Kidney tubule cell (primary cell): ENCODE measurements around the gene CCDC57.

Source experiments
- DNase-seq: peaks from one replicate; pipeline ENCODE4 v3.0.0-alpha.2; 2018; ENCODE audit warnings: low spot score

The CCDC57 gene

DNA sequence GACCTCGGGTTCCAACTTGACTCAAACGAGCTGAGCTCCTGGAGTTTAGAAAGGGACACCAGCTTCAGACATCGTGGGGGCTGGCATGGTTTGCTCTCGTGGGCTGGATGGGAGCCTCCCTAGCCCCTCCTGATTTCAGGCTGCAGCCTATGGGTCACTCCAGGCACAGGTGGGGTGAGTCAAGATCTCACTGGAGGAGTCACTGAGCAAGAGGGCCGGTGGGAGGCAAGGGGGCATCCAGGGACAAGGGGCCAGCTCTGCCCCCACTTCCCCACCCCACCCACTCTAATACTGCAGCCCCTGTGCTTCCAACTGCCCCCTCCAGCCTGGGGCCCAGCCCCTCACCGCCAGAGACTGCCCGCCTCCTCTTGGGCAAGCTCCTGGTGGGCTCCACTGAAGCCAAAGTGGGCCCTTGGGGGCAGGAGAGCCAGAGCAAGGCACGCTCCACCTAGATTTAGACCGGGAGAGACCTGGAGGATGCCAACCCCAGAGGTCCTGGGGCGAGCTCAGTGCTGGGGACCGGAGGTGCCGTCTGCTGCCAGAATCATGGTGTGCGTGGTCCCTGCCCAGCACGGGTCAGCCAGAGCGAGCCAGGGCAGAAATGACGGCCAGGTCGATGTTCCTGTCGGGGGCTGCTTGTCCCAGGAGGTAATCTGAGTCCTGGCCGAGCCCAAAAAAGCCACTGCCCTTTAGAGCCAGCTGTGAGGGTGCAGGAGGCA is 22.6 kb upstream of the CCDC57 start:
- DNase-seq, result no peak

DNA sequence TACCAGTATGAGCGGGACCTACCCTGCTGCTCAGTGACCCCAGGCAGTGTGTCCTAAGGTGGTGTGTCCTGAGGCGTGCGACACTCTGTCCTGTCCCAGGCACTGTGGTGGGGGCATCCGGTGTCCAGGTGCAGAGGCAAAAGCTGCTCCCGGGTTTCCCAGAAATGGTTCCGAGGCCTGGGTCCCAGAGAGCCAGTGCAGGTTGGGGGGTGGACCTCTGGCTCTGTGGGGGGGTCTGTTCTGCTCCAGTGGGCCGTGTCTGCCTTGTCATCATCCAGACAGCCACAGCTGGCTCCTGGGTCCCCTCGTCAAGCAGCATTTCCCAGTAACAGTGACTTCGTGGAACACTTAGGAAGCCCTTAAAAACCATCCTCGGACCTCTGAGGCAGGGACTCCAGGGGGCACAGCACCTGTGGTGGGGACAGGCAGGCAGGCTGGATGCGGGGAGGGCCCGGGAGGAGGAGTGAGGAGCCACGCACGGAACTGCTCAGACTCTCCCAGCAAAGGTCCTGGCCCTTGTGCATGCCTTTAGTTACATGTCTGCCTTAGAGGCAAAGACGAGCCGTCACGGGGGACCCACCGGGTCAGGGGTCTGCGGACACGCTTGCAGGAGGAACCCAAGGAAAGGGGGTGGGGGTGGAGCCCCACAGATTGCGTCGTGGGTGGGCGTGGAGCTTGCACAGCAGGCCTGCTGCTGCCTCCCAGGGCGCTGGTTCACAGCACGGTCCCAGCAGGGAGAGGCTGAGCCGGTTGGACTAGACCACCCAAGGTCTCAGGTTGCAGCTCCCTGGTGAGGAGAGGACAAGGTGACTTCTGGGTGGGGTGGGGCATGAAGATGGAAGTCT is 21.8 kb upstream of the CCDC57 start:
- peak; percentile 78 for DNase-seq

DNA sequence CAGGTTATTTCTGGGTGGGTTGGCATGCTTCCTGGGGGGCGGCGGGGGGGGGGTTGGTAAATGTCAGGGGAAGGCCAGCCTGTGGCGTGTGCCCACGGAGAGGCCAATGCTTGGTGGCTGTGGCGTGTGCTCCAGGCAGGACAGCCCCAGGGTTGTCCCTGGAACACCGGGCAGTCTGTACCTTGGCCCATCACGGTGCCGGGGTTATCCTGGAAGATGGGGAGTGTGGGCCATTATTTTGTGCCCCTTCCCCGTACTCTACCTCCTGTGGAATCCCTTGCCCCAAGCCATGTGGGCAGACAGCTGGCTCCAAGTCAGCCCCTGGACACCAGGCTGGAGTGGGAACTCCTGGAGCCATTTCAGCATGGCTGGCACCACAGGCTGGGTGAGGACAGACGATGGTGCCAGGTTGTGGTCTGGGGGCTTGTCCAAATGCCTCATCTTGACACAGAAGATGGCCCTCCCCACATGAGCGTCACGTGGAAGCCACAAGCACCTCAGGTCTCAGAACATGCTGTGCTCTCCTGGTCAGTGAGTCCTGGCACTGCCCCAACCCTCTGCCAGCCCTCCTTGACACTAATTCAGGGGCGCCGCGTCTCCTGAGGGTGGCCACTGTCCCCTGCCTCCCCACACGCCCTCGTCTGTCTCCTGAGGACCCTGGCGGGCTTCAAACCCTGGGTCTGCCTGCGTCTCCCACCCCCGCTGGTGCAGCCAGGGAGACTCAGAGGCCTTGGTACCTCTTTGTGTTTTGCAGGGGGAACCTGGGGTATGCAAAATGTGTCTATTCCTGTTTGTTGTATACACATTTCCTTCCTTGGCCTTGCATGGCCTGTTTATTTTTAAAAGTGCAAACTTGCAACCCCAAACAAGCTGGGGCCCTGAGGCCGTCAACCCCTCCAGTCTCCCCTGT is 20.5 kb upstream of the CCDC57 start:
- DNase-seq, result no peak

DNA sequence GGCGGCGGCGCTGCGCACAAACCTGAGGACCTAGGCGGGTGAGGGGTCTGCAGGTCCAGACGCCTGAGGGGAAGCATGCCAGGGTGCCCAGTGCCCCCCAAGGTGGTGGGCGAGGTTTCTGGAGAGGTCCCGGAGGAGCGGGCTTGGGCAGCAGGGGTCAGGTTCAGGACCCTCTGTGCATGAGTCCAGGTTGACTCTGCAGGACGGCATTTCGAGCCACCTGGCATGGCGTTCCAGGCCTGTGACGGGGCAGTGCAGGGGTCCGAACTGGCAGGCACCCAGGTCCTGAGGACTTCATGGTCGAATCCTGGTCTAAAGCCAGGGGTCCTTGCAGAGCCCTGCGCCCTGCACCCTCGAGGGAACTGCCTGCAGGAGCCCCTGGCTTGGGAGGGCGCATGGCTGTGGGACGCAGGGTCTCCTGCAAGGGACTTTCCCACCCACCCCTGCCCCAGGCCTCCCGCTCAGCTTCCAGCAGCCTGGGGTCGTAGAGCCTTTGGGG is 19.7 kb upstream of the CCDC57 start:
- no peak for DNase-seq

- DNase-seq, result peak; percentile 86
These were observed 19.1 kb upstream of the CCDC57 start for GRCh38 chr17:82231562-82232321.

DNA sequence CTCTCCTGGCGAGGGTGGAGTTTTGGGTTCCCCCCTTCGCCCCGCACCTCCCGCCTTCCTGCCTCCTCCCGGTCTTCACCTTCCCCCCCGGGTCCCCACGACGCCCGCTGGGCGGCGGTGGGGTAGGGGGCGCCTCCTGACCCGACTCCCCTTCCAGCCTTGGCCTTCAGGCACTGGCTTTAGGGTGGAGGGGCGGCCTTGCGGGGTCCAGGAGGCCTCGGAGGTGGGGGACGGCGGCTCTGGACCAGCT is 18.6 kb upstream of the CCDC57 start:
- DNase-seq, result no peak

- peak; percentile 85 for DNase-seq
These were observed 18.1 kb upstream of the CCDC57 start for GRCh38 chr17:82230609-82231311.

DNA sequence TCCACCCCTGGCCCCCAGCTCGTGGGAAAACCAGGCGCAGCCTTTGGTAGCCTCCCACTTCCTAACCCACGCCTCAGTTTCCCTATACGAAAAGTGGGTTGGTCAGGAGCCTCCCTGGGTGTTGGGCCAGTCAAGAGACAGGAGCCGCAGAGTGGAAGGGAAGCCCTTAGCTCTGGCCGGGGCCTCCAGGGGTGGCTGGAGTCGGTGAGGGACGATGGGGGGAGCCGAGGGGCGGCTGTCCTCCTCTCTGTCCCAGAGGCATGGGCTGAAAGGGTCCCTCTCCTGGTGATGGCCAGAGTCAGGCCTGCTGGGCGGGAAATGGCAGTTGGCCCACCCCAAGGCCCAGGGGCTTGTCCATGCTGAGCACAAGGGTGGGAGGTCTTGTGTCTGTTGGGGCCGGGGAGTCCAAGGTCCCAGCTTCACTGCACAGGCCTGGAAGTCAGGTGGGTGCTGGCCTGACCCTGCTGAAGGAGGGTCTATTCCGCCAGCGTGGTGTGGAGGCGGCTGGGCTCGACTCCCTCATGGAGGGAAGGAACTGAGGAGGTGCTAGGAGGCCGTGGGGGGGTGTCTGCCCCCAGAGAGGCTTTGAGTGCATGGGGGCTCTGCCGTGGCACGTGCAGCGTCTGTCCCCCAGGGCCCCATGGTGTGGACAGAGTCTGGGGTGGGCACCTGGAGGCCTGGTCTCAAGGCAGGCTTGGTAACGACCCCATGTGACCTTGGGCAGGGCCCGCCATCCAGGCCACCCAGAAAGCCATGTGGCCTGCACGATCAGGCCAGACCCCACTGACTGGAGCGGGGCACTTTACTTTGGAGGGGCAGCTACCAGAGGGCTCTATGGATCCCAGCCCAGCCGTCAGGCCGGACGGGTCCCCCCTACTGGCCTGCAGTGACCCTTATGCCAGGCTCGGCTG is 17.3 kb upstream of the CCDC57 start:
- DNase-seq, result no peak

DNA sequence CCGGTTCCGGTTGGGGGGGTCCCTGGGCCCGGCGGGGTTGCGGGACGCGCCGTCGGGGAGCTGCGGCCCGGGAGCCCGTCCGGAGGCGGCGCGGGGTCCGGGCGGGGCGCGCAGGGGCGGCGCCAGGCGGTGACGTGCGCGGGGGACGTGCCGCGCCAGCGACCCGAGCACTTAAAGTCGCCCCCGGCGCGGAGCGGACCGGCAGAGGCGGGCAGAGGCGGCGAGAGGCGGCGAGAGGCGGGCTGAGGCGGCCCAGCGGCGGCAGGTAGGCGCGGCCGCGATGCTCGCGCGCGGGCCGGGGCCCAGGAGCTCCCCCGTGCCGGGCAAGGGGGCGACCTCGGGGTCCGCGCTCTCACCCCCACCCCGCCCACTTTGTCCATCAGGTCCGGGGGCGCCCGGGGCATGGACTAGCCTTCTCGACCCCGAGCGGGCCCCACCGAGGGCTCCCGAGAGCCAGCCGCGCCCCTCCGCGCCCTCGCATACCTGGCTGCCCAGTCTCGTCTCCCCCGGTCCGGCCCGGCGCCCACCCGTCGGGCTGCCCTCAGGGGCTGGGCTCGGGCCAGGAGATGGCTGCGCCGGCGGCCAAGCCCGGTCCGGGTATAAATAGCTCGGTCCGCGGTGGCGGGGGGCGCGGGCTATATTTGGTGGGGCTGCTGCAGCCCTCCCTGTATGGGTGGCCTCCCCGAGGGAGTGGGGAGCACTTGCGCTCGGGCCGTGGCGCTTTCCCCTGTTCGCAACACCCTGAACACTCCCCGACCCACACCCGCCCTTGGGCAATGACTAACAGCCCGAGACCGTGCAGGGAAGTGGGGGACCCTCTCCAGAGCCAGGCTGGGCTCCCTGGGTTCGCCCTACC is 16.4 kb upstream of the CCDC57 start, which contains the start of gene SLC16A3:
TSS of gene SLC16A3 (plus strand) at position 201 of the 856 bp plus-strand sequence. CDS start 6,967 bp downstream, outside the sequence.
- DNase-seq, result peak; percentile 82

DNA sequence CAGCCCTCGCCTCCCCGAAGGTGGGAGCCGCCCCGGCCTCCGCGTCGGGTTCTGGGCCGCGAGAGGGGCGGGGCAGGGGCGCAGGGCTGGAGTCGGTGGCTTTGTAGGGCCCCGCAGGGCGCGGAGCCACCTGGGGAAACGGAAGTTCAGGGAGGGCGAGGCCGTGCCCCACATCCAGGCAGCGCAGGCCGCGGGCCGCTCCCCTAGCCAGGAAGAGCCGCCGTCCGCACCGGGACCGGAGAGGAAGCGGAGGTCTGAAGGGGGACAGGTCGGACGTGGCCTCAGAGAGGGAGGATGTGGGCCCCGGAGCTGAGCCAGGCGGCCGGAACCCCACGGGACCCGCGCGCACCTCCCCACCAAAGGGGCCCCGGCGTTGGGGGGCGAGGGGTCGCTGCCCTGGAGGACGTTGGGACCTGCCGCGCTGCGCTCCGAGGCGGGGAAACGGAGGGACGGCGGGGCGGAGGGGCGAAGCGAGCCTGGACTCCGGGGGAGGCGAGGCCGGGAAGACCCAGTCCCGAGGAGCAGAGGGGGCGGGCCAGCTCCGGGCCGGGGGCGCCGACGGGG is 15.7 kb upstream of the CCDC57 start:
- DNase-seq, result no peak

DNA sequence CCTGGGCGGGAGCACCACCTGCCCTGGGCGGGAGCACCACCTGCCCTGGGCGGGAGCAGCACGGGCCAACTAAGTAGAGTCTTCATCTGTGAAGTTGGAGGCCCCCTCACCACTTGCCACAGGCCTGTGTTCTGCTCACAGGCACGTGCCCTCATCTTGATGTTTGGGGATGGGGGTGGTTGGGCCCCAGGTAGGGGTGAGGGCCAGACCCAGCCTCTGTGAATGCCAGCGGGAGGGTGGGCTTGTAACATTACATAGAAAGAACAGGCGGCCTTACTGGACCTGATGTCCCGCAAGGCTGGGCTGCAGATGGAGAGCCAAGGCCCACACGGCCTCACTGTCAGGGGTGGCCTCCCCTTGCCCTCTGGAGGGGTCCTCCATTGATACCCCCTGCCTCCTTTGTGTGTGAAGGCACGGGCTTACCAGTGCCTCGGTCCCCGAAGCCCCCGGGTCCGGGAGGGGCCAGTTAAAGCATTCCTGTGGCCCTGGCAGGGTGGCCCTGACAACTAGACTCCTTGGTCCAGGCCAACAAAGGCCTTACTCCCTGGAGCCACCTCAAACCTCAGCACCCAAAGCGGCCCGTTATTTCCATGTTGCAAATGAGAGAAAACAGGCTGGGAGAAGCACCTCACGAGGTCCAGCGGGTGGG is 15.1 kb upstream of the CCDC57 start:
- DNase-seq, result no peak

- DNase-seq, result no peak
These were observed 14.4 kb upstream of the CCDC57 start for GRCh38 chr17:82226809-82227628.

DNA sequence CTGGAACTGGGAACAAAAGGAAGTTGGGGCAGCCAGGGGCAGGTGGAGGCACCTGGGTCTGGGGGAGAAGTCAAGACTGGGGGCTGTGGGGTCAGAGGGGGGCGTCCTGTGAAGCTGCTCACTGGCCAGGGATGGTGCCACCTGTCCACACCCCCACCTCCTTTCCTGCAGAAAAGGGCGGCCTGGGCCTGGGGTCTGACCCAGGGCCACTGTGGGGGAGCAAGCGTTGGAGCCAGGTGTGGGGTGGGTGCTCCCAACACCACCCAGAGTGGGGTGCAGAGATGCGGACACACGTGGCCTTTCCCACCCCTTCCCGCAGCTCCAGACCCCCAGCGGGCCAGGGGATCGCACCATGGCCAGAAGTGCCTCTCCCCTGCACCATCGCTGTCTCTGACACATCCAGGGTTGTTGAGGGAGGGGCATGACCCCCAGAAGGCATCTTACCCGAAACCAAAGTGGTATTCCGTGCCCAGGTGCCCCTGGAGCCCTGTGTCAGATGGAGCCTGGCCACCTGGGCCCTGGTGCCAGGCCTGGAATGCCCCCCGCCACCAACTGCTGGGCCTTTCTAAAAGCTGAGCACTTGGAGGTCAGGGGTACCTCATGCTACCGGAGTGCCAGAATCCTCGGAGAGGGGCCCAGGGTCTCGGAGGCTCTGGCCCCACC is 13.6 kb upstream of the CCDC57 start:
- no peak for DNase-seq

GRCh38 chr17:82225368-82226029 is 12.9 kb upstream of the CCDC57 start:
- DNase-seq, result no peak

- DNase-seq, result no peak
These were observed 12.0 kb upstream of the CCDC57 start for GRCh38 chr17:82224666-82225065.

DNA sequence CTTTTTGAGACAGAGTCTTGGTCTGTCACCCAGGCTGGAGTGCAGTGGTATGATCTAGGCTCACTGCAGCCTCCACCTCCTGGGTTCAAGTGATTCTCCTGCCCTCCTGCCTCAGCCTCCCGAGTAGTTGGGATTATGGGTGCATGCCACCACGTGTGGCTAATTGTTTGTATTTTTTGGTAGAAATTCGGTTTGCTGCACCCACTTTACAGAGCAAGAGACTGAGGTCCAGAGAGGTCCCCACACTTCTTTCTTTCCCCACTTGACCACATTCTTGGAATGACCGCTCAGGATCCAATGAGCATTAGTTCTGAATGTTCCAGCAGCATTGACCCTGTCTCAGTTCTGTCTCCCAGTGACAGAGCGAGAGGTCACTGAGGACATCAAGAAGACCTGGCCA is 10.9 kb upstream of the CCDC57 start:
- no peak for DNase-seq
